Activated CD8-positive, alpha-beta memory T cell treated with anti-CD3 and anti-CD28 coated beads for 4 hours (primary cell): ENCODE measurements around the gene ESR2.
"Not testable (repeated sequence)": the region's sequence is repeated elsewhere in the genome, so short reads cannot be mapped to it uniquely, and the experiment has no call there.

Source experiments
- DNase-seq, 2 donors: peaks; one replicate each; pipeline ENCODE4 v3.0.0-alpha.2; 2020; ENCODE audit warnings: low read depth in 2 of 2

ESR2 gene

GRCh38 chr14:64220466-64220865, 73.7 kb downstream of the ESR2 start:
- DNase-seq, result no peak

- no peak for DNase-seq
Observed at GRCh38 chr14:64220056-64220455, 74.1 kb downstream of the ESR2 start.

GRCh38 chr14:64218344-64219240, 75.6 kb downstream of the ESR2 start:
- DNase-seq, result no peak

GRCh38 chr14:64217834-64218233, 76.3 kb downstream of the ESR2 start:
- no peak for DNase-seq

- DNase-seq, result no peak
Observed at GRCh38 chr14:64217308-64217707, 76.9 kb downstream of the ESR2 start.

- DNase-seq, result no peak
Observed at GRCh38 chr14:64215978-64216377, 78.2 kb downstream of the ESR2 start.

- DNase-seq, result no peak
Observed at GRCh38 chr14:64215274-64215673, 78.9 kb downstream of the ESR2 start.

GRCh38 chr14:64213853-64214570, 80.2 kb downstream of the ESR2 start:
- no peak for DNase-seq

GRCh38 chr14:64213086-64213485, 81.1 kb downstream of the ESR2 start:
- DNase-seq, result no peak

GRCh38 chr14:64212666-64213065, 81.5 kb downstream of the ESR2 start:
- DNase-seq, result no peak

- not testable (repeated sequence) for DNase-seq
Observed at GRCh38 chr14:64210912-64211311, 83.3 kb downstream of the ESR2 start.

- no peak for DNase-seq
Observed at GRCh38 chr14:64210216-64210615, 84.0 kb downstream of the ESR2 start.

GRCh38 chr14:64209444-64210131, 84.6 kb downstream of the ESR2 start:
- DNase-seq, result no peak

GRCh38 chr14:64208981-64209380, 85.2 kb downstream of the ESR2 start:
- no peak for DNase-seq

GRCh38 chr14:64208261-64208660, 85.9 kb downstream of the ESR2 start:
- no peak for DNase-seq

- no peak for DNase-seq
Observed at GRCh38 chr14:64203366-64204006, 90.7 kb downstream of the ESR2 start.

GRCh38 chr14:64202716-64203115, 91.5 kb downstream of the ESR2 start:
- no peak for DNase-seq

GRCh38 chr14:64201921-64202545, 92.1 kb downstream of the ESR2 start:
- DNase-seq, result no peak

GRCh38 chr14:64201296-64201695, 92.9 kb downstream of the ESR2 start:
- DNase-seq, result no peak

GRCh38 chr14:64200170-64200569, 94.0 kb downstream of the ESR2 start:
- DNase-seq, result no peak

- no peak for DNase-seq
Observed at GRCh38 chr14:64198486-64198885, 95.7 kb downstream of the ESR2 start.
